HG03442 (cell line): Measurements from ENCODE around the gene SLC43A2.
"Not testable (repeated sequence)": the region's sequence is repeated elsewhere in the genome, so short reads cannot be mapped to it uniquely, and the experiment has no call there.

Experiments used
- ATAC-seq: cut with Tn5 transposase; IDR thresholded peaks from one replicate; pipeline ENCODE4 v1.9.1; 2021; ENCODE audit warnings: mild to moderate bottlenecking, moderate library complexity; ENCODE audit not compliant: unreplicated experiment

The SLC43A2 gene

GRCh38 chr17:1565877-1566276 is 62.8 kb downstream of the SLC43A2 start:
- no peak for ATAC-seq

GRCh38 chr17:1563786-1564613 is 64.6 kb downstream of the SLC43A2 start:
- no peak for ATAC-seq

- not testable (repeated sequence) for ATAC-seq
These were observed 65.2 kb downstream of the SLC43A2 start for GRCh38 chr17:1563471-1563785.

- peak; percentile 33 for ATAC-seq
These were observed 66.4 kb downstream of the SLC43A2 start for GRCh38 chr17:1562176-1562643.

- ATAC-seq = no peak
These were observed 67.0 kb downstream of the SLC43A2 start for GRCh38 chr17:1561420-1562175.

- no peak for ATAC-seq
These were observed 67.7 kb downstream of the SLC43A2 start for GRCh38 chr17:1560858-1561355.

GRCh38 chr17:1560101-1560857 is 68.4 kb downstream of the SLC43A2 start:
- no peak for ATAC-seq

GRCh38 chr17:1559047-1560043 is 69.3 kb downstream of the SLC43A2 start:
- ATAC-seq = no peak

- ATAC-seq = no peak
These were observed 70.2 kb downstream of the SLC43A2 start for GRCh38 chr17:1558401-1558800.

- ATAC-seq = no peak
These were observed 71.1 kb downstream of the SLC43A2 start for GRCh38 chr17:1557355-1558095.

- ATAC-seq = no peak
These were observed 72.8 kb downstream of the SLC43A2 start for GRCh38 chr17:1555651-1556471.

- ATAC-seq = no peak
These were observed 73.7 kb downstream of the SLC43A2 start for GRCh38 chr17:1554751-1555540.

GRCh38 chr17:1553354-1554266 is 75.0 kb downstream of the SLC43A2 start:
- no peak for ATAC-seq

- ATAC-seq = no peak
These were observed 75.7 kb downstream of the SLC43A2 start for GRCh38 chr17:1552932-1553331.

- no peak for ATAC-seq
These were observed 76.9 kb downstream of the SLC43A2 start for GRCh38 chr17:1551741-1552140.

- no peak for ATAC-seq
These were observed 80.6 kb downstream of the SLC43A2 start for GRCh38 chr17:1548032-1548431.
